HepG2 (cell line): ENCODE measurements around the gene TTC28.

Experiments
- POLR2A ChIP-seq, 2 experiments: IDR thresholded peaks; 2 replicates each; pipeline ENCODE4 v1.6.1; 2011; ENCODE audit warnings: low read depth in 2 of 2, low read length in 2 of 2, mild to moderate bottlenecking in 1 of 2, moderate library complexity in 1 of 2; ENCODE audit not compliant: insufficient read depth in 1 of 2
- SAFB2 ChIP-seq: sonication (generic); formaldehyde crosslinking; IDR thresholded peaks from 2 replicates; pipeline ENCODE4 v1.5.1; 2020; ENCODE audit warnings: missing genetic modification reagents, low read depth, mild to moderate bottlenecking, borderline replicate concordance

DNA sequence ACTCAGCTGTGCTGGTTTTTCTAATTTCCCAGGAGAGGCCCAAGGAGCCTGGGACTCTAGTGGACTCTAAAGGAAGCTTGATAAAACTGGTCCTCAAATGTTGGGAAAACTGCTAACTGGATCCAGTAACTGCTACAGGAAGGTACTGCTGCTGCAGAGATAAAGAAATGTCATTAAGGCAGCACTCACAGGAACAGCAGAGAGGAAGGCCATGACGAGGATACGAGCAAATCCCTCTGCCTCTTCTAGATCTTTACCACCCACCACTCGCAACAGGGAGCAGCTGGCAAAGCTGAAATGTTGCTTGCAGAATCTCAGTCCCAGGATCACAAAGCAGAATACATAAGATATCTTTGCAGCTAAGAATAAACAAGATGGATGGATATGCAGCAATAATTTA is 23.5 kb downstream of the TTC28 start:
- TF ChIP-seq POLR2A (IDR thresholded peaks at IDR 0.05; ENCODE audit: insufficient read depth in 1 of 2, low read depth in 2 of 2, low read length in 2 of 2) (no peak), SAFB2 (CRISPR knock-in tag) (no peak)
